ENCODE results near the gene ROR1. TPM values are rescaled to one million over a fixed set of nuclear protein-coding genes. Genes with fewer than 3 reads are reported as not detected.

The ROR1 gene
- total and polyA plus RNA-seq, 9 of the 15 experiments (the other 6 are each of a cell fraction or from before 2014, with no cell fraction given): 0.02 TPM; not detected in 8

DNA sequence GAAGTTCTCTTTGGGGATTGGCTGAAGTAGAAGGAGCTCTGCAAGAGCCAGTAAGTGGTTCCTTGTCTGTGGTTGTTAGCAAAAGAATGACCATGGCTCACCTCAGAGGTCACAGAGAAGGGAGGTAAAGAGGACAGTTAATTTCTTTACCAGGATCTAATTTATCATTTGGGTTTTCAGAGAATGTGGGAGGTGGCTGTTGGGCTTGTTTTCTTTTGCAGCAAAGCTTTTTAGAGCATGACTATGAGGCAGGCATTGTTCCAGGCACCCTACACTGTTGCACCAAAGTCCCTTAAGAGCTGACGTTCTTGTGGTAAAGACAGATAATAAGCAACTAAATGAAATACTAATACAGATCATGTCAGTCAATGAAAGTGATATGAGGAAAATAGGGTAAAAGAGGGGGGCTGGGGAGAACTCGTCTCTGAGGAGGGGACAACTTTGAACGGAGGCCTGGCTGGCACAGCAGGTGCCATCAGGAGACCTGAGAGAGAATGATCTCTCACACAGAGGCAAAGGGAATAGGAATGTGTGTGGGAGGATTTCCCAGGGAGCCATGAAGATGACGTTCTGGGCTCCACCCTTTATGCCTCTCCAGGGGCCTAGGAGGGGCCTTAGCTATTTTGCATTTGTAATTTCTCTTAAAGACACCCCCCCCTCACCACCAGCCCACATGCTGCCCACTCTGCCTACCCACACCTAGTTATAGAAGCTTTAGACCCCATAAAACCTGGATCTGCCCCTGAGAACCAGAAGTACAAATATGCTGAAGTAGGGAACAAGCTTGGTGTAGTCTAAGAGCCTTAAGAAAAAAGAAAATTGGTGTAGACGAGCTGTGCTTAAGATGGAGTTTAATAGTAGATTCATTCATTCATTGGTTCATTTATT, 177.5 kb downstream of the ROR1 start:
- ATAC-seq (no peak), FAIRE-seq (no peak), DNase-seq (ENCODE audit: extremely low read depth in 1 of 4, low spot score in 3 of 4) (no peak)
- in situ Hi-C loops (cut with MboI): no loop called here
- TF ChIP-seq, protein P1, sequence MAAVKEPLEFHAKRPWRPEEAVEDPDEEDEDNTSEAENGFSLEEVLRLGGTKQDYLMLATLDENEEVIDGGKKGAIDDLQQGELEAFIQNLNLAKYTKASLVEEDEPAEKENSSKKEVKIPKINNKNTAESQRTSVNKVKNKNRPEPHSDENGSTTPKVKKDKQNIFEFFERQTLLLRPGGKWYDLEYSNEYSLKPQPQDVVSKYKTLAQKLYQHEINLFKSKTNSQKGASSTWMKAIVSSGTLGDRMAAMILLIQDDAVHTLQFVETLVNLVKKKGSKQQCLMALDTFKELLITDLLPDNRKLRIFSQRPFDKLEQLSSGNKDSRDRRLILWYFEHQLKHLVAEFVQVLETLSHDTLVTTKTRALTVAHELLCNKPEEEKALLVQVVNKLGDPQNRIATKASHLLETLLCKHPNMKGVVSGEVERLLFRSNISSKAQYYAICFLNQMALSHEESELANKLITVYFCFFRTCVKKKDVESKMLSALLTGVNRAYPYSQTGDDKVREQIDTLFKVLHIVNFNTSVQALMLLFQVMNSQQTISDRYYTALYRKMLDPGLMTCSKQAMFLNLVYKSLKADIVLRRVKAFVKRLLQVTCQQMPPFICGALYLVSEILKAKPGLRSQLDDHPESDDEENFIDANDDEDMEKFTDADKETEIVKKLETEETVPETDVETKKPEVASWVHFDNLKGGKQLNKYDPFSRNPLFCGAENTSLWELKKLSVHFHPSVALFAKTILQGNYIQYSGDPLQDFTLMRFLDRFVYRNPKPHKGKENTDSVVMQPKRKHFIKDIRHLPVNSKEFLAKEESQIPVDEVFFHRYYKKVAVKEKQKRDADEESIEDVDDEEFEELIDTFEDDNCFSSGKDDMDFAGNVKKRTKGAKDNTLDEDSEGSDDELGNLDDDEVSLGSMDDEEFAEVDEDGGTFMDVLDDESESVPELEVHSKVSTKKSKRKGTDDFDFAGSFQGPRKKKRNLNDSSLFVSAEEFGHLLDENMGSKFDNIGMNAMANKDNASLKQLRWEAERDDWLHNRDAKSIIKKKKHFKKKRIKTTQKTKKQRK (IDR thresholded peaks at IDR 0.05; ENCODE audit: borderline replicate concordance, low read depth, low read length): no peak
- TF ChIP-seq PRMT5 (CRISPR knock-in tag; IDR thresholded peaks at IDR 0.05): no peak
- no peak for TF ChIP-seq BACH1 (tag; IDR thresholded peaks at IDR 0.05)
- TF ChIP-seq TAL1 (IDR thresholded peaks at IDR 0.05): no peak
- TF ChIP-seq ZNF507 (tag; conservative IDR thresholded peaks at IDR 0.05): no peak
- no peak for TF ChIP-seq MED1 (CRISPR knock-in tag; IDR thresholded peaks at IDR 0.05; ENCODE audit: borderline replicate concordance)
- no TSS peak for BruUV-seq (replicated peaks)
- Histone ChIP-seq H3K9me1 (ENCODE audit: control insufficient read depth, insufficient read depth, low read length) (no peaks in the 10 kb centered on the region), H4K20me1 (replicated peaks; ENCODE audit: control insufficient read depth, insufficient read depth, low read length) (no peaks in the 10 kb centered on the region), H3K36me3 (ENCODE audit: control insufficient read depth, insufficient read depth, low read length) (no peaks in the 10 kb centered on the region), H3K27me3 (ENCODE audit: control insufficient read depth in 2 of 2, insufficient read depth in 2 of 2, low read length in 2 of 2) (no peaks in the 10 kb centered on the region), H3K27ac (ENCODE audit: extremely low read depth, low read depth, low read length) (no peak overlapping the region), H2AFZ (ENCODE audit: low read depth, low read length) (no peak overlapping the region), H3K4me2 (ENCODE audit: insufficient read depth, low read length) (no peak overlapping the region), H3K4me1 (replicated peaks in 1 of 2; ENCODE audit: control insufficient read depth in 2 of 2, insufficient read depth in 2 of 2, low read length in 2 of 2) (no peaks in the 10 kb centered on the region), H3K79me2 (ENCODE audit: control insufficient read depth, insufficient read depth, low read length) (no peaks in the 10 kb centered on the region), H3K4me3 (no peak overlapping the region), H3K9me3 (replicated peaks; ENCODE audit: control insufficient read depth, insufficient read depth, low read depth, low read length) (no peaks in the 10 kb centered on the region), H3K9ac (ENCODE audit: insufficient read depth in 1 of 2, low read depth in 2 of 2, low read length in 2 of 2) (no peak overlapping the region)
- ChIA-PET CTCF (ENCODE audit: low intra/inter-chr PET ratio) (no interaction called here), POLR2A (interaction anchor here (0.6 to 0.9 kb wide), 2 partner anchors 11 to 33 kb away, joined by 3 read pairs; no protein-coding TSS in a partner anchor)
- 0% methylated on average over 5 of the region's 5 CpGs for WGBS (ENCODE audit: insufficient coverage, low coverage, missing lambda C conversion rate)
- intact Hi-C loops (cut with micrococcal nuclease): no loop called here
